Epidermal melanocyte (primary cell): ENCODE measurements around the gene RPH3AL.

Experiments
- DNase-seq: peaks from one replicate; pipeline ENCODE4 v3.0.0; 2011; ENCODE audit warnings: low spot score; ENCODE audit not compliant: insufficient read length

The RPH3AL gene

DNA sequence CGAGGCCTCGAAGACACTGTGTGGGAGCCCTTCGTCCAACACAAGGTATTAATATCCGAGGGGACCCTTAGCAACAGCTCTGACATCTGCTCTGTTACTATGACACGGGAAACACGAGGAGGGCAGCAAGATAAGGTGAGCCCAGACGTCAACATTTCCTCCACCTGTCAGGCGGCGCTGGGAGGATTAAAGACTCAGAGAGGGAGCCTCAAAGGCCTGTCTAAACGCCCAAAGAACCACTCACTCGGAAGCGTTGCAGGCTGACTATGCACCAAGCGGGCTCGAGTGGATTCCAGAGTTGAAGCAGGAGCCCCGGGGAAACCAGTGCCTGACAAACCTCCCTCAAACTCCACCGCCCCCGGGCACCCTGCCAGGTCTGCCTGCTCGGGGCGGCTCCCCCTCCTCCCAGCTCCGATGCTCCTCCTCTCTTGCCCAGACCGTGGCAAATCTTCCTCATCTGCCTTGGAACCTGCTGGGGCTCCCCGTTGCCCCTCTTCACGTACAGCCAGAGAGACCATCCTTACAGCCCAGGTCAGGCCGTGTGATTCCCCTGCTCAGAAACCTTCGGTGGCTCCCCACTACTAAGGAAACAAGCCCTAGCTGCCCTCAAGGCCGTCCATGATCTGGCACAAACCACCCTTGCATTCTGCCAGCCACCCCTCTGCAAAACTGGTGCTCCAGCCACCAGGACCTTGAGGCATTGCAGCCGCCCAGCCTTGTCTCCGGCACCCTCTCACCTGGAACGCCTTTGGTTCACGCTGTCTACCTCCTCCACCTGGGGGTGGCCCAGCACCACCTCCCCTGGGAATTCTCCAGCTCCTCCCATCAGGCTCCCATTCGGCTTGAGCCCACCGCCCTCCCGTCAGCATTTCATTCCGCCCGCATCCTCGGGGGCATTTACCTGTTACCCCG lies 16.2 kb downstream of the RPH3AL start:
- DNase-seq: no peak

DNA sequence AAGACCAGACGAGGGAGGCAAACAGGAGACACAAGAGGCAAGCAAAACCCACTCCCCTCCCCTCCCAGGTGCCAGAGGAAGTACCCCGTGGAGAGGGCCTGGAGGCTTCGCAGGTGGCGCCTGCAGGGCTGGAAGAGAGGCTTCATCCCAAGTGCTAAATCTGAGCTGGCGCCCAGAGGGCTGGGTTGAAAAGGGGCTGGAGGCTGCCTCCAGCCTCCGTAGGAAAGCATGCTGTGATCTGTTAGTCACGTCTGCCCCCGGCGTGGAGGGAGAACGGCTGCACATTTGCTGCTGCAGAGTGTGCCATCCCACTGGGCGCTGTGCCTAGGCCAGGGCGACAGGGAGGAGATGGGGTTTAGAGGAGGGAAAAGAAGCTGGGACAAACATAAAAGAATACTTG lies 16.9 kb downstream of the RPH3AL start:
- DNase-seq: no peak

DNA sequence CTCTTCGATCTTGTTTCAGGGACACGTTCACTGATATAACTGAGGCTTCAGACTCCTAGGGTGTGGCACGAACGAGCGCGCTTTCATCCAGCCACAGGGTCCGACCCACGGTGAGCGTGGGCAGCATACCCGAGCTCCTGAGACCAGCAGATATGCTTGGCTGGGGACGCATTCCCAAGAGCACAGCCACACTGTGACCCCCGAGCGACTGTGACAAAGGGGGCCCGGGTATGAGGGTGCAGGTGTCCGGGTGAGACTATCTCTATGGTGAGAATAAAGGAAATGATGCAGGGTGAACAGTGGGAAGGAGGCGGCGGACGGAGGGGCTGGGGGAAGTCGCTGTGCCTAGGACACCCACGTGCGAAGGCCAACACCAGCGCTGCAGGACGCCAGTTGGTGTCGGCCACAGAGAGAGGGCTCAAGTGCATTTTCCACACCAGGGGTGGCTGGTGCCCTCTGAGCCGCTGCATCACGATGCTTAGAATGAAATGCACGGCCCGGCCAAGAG lies 17.6 kb downstream of the RPH3AL start:
- DNase-seq: no peak

DNA sequence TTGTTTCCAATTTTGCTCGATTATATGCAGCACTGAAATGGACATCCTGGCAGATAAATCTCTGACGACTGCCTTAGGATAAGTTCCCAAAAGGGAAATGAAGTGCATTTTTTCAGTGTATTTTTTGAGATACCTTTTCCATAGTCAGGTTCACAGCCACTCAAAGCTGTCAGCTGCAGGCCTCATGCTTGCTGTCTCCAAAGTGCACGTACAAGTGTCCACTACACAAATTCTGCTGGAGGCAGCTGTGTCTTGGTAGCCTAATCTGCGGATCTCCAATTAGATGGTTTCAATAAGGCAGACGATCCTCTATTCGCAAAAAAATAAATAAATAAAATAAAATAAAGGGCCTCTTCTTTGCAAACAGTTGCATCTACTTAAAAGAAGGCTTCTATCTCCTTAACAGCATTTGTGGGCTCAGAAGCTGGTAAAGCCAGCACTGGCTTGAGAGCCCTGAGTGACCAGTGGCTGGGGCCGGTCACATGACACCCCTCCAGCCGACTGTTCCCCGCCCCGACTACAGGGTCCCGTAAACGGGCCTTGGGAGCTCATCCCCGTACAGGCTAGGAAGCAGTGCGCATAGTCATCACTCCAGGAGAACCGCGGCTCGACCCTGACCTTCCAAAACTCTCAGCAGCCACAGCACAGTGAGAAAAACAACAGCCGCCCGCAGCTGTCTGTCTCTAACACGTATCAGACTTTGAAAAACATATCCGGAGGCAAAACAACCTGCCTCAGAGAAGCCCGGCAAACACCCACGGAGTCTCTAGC lies 18.8 kb downstream of the RPH3AL start:
- peak; percentile 65 for DNase-seq

DNA sequence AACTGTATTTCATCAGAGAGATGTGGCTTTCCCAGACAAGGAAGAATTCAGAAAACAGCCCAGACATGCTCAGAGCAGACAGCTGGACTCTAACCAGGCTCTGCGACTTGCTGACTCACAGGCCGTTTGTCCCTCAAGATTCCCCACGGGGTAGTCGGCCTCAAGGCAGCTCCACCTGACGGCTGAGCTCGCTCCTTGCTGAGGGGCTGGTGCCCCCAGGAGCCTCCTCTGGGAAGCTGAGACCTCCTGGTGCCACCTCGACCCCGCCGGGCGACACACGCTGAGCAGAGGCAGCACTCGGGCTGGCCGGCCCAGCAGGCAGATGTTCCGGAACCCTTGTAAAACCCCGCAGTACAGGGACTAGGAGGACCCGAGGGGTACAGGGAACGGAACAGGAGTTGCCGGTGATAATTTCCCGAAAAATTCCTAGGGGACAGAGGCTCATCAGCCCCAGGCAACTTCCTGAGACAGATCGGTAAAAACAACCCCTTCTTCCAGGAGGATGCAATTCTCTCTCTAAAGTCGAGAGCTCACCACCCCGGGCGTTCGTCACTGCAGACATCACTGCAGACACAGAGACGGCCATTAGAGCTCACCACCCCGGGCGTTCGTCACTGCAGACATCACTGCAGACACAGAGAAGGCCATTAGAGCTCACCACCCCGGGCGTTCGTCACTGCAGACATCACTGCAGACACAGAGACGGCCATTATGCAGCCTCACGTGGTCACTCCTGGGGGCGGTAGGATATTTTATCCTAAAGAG lies 19.9 kb downstream of the RPH3AL start:
- DNase-seq: no peak

DNA sequence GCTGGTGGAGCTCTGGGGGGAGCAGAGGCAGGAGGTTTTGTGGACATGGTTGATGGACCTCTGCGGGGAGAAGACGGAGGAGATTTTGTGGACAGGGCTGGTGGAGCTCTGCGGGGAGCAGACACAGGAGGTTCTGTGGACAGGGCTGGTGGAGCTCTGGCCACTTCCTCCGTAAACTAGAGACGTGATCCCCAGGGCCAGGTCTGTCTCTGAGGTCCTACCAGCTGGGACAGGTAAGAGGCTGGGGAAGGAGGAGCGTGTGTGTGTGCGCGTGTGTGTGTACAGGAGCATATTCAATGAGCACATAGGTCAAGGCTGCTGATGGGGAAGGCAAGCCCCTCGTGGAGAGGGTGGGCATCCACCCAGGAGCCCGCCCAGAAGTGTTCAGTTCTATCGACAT lies 20.6 kb downstream of the RPH3AL start:
- no peak for DNase-seq

DNA sequence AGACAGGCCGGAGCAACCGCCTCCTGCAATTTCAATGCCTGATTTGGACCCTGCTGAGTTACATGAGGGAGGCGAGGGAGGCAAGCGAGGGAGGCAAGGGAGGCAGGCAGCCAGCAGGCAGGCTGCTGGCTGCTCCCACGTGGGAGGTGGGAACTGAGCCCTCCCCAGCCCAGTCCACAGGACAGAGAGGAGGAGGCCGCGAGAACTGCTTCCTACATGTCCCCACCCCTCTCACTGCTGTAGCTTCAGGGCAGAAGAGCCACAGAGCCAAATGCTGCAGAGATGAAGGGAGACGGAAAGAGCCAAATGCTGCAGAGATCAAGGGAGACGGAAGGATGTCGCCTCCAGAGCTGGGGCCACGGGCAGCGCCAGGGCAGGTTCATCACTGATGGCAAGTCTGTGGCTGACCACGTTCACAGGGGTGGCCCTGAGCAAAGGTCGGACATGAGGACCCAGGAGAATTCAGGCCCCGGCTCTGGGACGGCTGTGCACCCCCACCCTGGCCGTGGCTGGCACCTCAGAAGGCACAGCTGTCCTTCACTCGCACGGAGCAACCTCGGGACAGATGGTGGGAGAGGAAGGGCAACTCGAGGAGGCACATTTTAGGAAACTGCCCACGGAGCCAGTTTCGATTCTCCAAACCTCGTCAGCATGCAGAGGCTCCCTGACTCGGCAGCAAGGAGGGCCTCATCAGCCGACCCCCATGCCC lies 21.5 kb downstream of the RPH3AL start:
- no peak for DNase-seq

DNA sequence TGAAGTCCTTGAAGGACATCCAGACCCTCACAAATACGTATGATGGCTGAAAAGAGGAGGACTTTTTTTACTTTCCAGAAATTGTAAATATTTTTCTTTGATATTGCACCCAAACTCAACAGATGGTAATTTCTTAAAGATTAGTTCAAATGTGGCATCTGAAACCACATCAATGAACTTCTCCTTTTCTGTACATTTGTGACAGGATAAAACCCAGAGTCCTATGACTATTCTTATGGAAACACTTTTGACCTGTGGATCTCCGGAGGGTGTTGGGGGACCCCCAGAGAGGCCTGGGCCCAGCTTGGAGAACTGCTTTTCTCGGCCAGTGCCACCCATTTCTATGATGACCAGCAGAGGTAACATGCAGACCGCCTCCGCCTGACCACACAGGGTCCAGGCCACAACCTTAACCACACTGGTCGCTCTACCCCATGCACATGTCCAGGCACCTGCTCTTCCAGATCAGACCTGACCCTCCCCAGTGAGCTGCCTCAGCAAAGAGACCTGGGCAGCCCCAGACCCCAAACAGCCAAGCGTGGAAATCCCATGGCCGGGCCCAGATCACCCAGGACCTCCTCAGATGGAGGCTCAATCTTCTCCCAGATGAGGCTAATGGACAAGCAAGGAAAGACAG lies 22.7 kb downstream of the RPH3AL start:
- DNase-seq: no peak

DNA sequence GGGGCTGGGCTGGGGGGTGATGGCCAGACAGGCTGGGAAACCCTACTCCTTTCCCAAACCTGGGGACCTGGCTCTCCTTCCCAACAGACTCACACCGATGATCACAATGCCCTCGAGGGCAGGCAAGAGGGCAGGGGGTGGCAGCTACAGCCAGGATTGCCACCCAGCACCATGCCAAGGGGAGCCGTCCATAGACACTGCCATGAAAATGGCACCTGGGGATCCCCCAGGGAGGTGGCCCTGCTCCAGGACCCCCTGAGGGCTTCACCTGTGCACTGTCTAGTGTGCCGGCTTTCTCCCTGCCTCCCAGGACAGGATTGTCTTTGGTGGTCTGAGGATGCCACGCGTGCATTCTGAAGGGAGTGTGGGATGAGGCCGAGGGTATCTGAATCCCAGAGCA lies 24.6 kb downstream of the RPH3AL start:
- DNase-seq: no peak

DNA sequence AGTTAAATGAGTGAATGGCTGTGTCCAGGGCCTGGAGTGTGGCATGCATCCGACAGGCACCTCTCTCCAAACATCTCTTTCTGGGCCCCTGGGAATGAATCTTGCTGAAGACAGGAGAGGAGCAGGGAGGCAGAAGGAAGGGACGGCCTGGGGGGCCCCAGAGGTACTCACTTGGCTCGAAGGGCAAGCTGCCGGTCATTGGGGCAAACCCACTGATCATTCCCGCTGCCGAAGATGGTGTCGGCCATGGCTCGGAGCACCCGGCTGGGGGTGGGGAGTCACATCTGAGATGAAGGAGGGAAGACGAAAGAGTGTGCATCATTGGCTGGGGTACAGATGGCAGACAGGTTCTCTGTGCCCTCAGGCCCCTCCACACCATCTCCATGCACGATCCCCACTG lies 25.3 kb downstream of the RPH3AL start:
- DNase-seq: no peak

DNA sequence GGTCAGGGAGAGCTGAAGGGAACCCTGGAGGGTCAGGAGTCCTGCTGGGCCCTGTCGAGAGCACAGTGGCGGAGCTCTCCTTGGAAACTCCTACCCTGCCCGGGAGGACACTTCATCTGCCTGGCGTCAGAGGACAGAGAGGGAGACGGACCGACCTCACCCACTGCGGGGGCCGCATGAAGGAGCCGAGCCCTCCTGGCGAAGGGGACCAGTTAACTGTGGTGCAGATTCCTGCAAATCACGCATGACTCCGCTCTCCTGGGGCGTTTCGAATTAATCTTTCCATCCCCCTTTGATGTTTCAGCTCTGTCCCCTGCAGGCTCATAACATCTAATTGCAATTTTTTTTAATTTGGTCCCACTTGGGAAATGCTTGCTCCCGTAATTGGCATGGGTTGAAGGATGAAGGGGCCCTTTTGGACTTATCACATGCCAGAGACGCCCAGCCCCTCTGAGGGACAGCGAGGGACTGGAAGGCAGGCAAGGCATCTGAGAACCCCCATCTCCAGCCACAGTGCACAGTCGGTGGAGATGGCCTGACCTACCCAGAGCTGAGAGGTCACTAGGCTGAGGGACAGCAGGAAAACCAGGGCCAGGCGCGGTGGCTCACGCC lies 26.5 kb downstream of the RPH3AL start:
- no peak for DNase-seq

DNA sequence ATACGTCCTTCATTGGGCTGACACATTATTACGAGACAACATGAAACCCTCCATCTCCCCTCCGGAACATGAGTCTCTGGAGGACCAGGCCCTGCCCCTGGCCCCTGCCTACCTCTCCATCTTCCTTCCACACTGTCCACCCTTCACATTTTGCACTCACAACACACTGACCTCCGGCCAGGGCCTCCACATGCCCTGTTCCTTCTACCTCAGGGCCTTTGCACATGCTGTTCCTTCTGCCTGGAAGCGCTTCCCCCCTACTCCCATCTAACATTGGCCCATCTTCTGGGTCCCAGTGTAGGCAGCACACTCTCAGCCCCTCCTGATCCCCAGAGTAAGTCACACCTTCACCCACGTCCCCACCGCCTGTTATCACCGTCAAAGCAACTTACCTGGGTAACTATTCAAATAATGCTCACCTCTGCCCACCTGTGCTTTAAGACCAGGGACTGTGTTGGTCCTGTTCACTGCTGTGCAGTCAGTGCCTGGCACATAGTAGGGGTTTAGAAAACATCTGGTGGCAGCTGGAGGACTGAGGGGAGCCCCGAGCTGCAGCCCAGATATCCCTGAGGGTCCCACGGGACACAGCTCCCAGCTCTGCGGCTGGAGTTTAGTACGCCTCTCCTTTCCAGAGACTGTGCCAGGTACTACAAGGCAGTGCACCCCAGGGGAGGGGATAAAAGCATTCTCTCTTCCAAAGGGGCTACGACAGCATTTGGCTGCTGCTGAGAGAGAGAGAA lies 27.2 kb downstream of the RPH3AL start:
- no peak for DNase-seq

DNA sequence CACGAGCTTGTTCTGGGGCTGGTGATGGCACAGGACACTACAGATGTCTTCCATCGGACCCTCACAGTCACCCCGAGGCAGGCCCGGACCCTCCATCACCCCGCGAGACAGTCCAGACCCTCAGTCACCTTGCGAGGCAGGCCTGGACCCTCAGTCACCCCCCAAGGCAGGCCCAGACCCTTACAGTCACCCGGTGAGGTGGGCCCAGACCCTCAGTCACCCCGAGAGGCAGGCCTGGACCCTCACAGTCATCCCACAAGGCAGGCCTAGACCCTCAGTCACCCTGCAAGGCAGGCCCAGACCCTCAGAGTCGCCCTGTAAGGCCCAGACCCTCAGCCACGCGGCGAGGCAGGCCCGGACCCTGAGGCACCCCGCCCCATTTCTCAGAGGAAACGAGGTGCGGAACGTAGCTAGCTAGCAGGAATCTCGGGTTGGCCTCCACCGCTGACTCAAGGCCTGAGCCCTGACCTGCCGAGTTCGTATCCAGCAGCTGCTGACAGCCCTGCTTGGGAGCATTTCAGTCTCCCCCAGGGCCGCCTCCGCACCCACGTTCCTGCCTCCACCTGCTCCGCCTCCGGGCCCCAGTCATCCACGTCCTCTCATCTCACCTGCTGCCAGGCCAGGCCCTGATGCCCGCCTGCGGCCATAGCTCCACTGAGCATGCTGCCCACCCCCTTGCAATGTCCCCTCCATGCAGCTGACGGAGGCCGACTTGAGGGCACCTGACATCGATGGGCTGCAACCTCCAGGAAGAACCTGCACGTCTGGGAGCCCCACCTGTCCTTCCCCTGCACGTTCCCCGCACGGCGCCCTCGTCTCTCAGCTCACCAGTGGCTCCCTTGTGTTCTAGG lies 28.7 kb downstream of the RPH3AL start:
- no peak for DNase-seq

DNA sequence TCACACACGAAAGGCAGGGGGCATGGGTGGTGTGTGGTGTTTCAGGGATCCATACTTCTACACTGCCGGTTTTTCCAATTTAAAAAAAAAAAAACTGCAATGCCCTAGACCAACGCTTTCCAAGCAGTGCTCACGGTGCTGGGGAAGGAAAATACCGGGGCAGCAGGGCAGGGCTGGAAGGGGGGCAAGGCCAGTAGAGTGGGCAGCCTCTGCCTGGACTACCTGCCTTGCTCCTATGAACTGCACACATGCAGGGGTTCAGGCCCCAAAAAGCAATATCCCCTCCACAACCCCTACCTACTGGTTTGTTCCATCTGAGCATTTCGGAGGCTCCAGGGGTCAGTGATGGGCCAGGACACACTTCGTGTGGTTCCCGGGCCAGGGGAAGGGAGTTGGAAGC lies 29.4 kb downstream of the RPH3AL start:
- DNase-seq: no peak

DNA sequence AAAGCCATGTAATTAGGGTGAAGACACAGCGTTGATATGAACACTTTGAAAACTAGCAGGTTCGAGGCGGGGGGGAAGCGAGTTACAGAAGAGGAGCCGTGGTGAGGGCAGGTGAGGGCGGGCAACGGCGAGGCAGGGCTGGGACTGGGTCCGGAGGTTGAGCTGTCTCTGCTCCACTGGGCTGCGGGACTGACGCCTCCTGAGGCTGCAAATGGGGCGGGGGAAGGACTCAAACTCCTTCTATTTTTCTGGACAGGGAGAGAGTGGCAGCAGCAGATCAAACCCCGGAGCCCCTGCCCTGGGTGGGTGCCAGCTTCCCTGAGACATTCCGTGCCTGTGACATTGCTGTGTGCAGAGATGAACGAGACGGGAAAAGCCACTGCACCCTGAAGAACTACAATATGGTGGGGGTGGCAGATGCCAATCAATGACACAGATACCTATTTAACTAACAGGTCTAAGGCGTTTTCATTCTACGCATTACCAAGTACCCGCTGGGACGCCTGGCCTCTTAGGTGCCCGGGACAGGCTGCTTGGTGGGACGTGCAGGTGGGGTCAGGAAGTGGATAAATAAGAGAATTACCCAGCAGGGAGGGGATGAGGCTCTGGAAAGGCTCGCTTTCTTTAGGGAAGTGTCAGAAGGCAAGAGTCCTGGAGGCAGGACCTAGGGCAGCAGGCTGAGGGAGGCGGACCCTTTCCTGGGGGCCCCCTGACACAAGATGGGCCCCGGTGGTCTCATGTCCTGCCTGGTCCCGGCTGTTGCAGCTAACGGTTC lies 30.4 kb downstream of the RPH3AL start:
- no peak for DNase-seq

DNA sequence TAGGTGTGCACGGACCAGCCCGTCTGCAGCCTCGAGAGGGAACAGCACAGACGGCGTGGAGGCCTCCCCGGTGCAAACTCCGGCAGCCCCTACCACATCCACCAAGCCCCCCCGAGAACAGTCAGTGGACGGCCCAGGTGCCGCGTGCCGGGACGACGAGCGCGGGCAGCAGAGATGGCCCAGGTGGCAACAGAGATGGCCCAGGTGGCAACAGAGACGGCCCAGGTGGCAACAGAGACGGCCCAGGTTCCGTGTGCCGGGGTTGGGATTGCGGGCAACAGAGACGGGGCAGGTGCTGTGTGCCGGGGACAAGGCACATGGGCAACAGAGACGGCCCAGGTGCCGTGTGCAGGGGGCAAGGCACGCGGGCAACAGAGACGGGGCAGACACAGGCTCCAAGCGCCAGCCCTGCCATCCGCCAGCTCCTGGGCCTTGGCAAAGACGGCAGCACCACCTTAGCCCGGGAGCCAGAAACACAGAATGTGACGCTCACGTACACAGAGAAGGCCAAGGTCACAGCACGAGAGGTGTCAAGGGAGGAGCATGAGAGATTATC lies 31.1 kb downstream of the RPH3AL start:
- no peak for DNase-seq

DNA sequence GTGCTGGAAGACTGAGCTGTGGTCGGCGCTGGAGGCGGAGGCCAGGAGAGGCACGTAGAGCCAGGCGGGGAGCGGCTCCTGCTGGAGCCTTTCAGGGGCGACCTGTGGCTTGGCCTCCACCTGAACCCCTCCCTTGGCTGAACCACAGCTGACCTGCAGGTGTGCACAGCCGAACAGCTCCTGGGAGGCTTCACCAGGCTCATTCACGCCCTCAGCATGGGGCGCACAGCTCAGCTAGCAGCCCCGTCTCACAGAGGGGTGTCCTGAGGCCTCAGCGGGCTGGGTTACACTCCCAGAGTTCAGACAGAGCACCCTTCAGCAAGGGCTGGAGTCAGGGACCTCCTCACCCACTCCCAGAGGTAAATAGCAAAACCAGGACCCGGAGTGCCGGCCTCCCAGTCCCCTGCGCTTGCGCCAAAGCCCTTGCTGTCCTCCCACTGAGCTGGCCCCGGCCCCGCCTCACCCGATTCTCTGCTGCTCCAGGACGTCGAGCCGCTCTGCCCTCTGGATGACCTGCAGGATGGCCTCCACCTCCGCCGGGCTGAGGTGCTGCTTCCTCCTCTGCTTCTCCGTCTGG lies 31.7 kb downstream of the RPH3AL start:
- no peak for DNase-seq
